GM21786 (cell line): ENCODE data around the gene GLP1R.

Source experiments
- ATAC-seq: cut with Tn5 transposase; IDR thresholded peaks from one replicate; pipeline ENCODE4 v1.9.1; 2021; ENCODE audit not compliant: unreplicated experiment

The GLP1R gene

GRCh38 chr6:39043776-39044175 is 4.8 kb upstream of the GLP1R start:
- no peak for ATAC-seq

- ATAC-seq, result no peak
Measured at GRCh38 chr6:39044181-39044580, 4.4 kb upstream of the GLP1R start.

- ATAC-seq, result no peak
Measured at GRCh38 chr6:39047434-39048327, 900 bp upstream of the GLP1R start.

- ATAC-seq, result no peak
Measured at GRCh38 chr6:39049575-39050283, 1.1 kb downstream of the GLP1R start.

- no peak for ATAC-seq
Measured at GRCh38 chr6:39050453-39051112, 2.0 kb downstream of the GLP1R start.

GRCh38 chr6:39051399-39052122 is 3.0 kb downstream of the GLP1R start:
- ATAC-seq, result no peak

- no peak for ATAC-seq
Measured at GRCh38 chr6:39053016-39053624, 4.5 kb downstream of the GLP1R start.

GRCh38 chr6:39053854-39054576 is 5.4 kb downstream of the GLP1R start:
- ATAC-seq, result no peak

GRCh38 chr6:39054577-39055142 is 6.1 kb downstream of the GLP1R start:
- no peak for ATAC-seq

- ATAC-seq, result no peak
Measured at GRCh38 chr6:39055661-39056060, 7.1 kb downstream of the GLP1R start.

- ATAC-seq, result no peak
Measured at GRCh38 chr6:39056191-39056590, 7.6 kb downstream of the GLP1R start.

- no peak for ATAC-seq
Measured at GRCh38 chr6:39056681-39057080, 8.1 kb downstream of the GLP1R start.

GRCh38 chr6:39057251-39058155 is 8.9 kb downstream of the GLP1R start:
- ATAC-seq, result no peak

- no peak for ATAC-seq
Measured at GRCh38 chr6:39058471-39059147, 10.0 kb downstream of the GLP1R start.

GRCh38 chr6:39059496-39060310 is 11.1 kb downstream of the GLP1R start:
- no peak for ATAC-seq

- ATAC-seq, result no peak
Measured at GRCh38 chr6:39060467-39061160, 12.0 kb downstream of the GLP1R start.

- ATAC-seq, result no peak
Measured at GRCh38 chr6:39061182-39061581, 12.6 kb downstream of the GLP1R start.
